ENCODE results near the gene IL16. TPM values are rescaled to one million over a fixed set of nuclear protein-coding genes. Genes with fewer than 3 reads are reported as not detected.

The IL16 gene
- total RNA-seq, 4 donors from 2014 or later: 4.9 to 11.5 (median 8.4) TPM

GRCh38 chr15:81297603-81298575, 101.2 kb downstream of the IL16 start:
- H3K4me3 ChIP-seq (replicated peaks in 1 of 3): no peak overlapping the region
- H3K9me3 ChIP-seq: no peaks in the 10 kb centered on the region
- no peak for TF ChIP-seq POLR2A (IDR thresholded peaks at IDR 0.05)
- no peak for TF ChIP-seq CTCF (IDR thresholded peaks at IDR 0.05)
- peaks cover 5 to 28% of the 10 kb centered on the region in 2 donors for H3K4me1 ChIP-seq
- no peaks in the 10 kb centered on the region for H3K27me3 ChIP-seq
- 92 to 95% methylated on average over 3 to 4 of the region's 4 CpGs for WGBS, 2 donors
- DNase-seq: no peak
- H3K27ac ChIP-seq: no peak overlapping the region
- intact Hi-C loops (cut with DNase I): no loop called here
- no peaks in the 10 kb centered on the region for H3K36me3 ChIP-seq

GRCh38 chr15:81298611-81299010, 101.9 kb downstream of the IL16 start:
- 58 to 70% methylated on average over 6 of the region's 6 CpGs for WGBS, 2 donors
- TF ChIP-seq POLR2A (IDR thresholded peaks at IDR 0.05) (no peak), CTCF (IDR thresholded peaks at IDR 0.05) (no peak)
- Histone ChIP-seq H3K9me3 (no peaks in the 10 kb centered on the region), H3K27ac (no peak overlapping the region), H3K4me1 (peaks cover 5 to 31% of the 10 kb centered on the region in 2 donors), H3K36me3 (no peaks in the 10 kb centered on the region), H3K27me3 (no peaks in the 10 kb centered on the region), H3K4me3 (replicated peaks in 1 of 3) (no peak overlapping the region)
- DNase-seq: no peak
- intact Hi-C loops (cut with DNase I): no loop called here

GRCh38 chr15:81299156-81299555, 102.5 kb downstream of the IL16 start:
- TF ChIP-seq POLR2A (IDR thresholded peaks at IDR 0.05) (no peak), CTCF (IDR thresholded peaks at IDR 0.05) (no peak)
- intact Hi-C loops (cut with DNase I): no loop called here
- H3K36me3 ChIP-seq: no peaks in the 10 kb centered on the region
- no peak for DNase-seq
- no peak overlapping the region for H3K4me3 ChIP-seq (replicated peaks in 1 of 3)
- H3K9me3 ChIP-seq: no peaks in the 10 kb centered on the region
- H3K27ac ChIP-seq: no peak overlapping the region
- H3K4me1 ChIP-seq: peaks cover 5 to 36% of the 10 kb centered on the region in 2 donors
- 92 to 100% methylated on average over 3 of the region's 3 CpGs for WGBS, 2 donors
- H3K27me3 ChIP-seq: no peaks in the 10 kb centered on the region

GRCh38 chr15:81299630-81300273, 103.1 kb downstream of the IL16 start:
- no peaks in the 10 kb centered on the region for H3K27me3 ChIP-seq
- no peak for DNase-seq
- no peaks in the 10 kb centered on the region for H3K9me3 ChIP-seq
- no peak overlapping the region for H3K4me3 ChIP-seq (replicated peaks in 1 of 3)
- H3K4me1 ChIP-seq: peaks cover 5 to 42% of the 10 kb centered on the region in 2 donors
- intact Hi-C loops (cut with DNase I): no loop called here
- no peak overlapping the region for H3K27ac ChIP-seq
- WGBS, 2 donors: 83 to 84% methylated on average over 11 to 14 of the region's 14 CpGs
- TF ChIP-seq CTCF (IDR thresholded peaks at IDR 0.05) (no peak), POLR2A (IDR thresholded peaks at IDR 0.05) (no peak)
- H3K36me3 ChIP-seq: no peaks in the 10 kb centered on the region

- Histone ChIP-seq H3K4me3 (replicated peaks in 1 of 3) (peak overlapping the region in 1 of 3 donors; percentile 3), H3K27ac (no peak overlapping the region), H3K36me3 (peaks cover 2 to 3% of the 10 kb centered on the region in 2 donors), H3K27me3 (no peaks in the 10 kb centered on the region), H3K4me1 (peaks cover 0 to 44% of the 10 kb centered on the region in 2 donors), H3K9me3 (no peaks in the 10 kb centered on the region)
- TF ChIP-seq CTCF (IDR thresholded peaks at IDR 0.05): no peak
- TF ChIP-seq POLR2A (IDR thresholded peaks at IDR 0.05): no peak
- intact Hi-C loops (cut with DNase I): no loop called here
- 93 to 94% methylated on average over 4 of the region's 4 CpGs for WGBS, 2 donors
- DNase-seq: no peak
Observed at GRCh38 chr15:81301385-81301784, 104.7 kb downstream of the IL16 start.
